ENCODE measurements around the gene PRKN. TPM values are rescaled to one million over a fixed set of nuclear protein-coding genes. Genes with fewer than 3 reads are reported as not detected.

Gene PRKN
- total RNA-seq, 1 experiment from 2014 or later = 0.34 TPM

- Mint-ChIP-seq H3K27ac (ENCODE audit: unreplicated experiment) (no peak overlapping the region), H3K9me3 (ENCODE audit: unreplicated experiment) (no peaks in the 10 kb centered on the region), H3K4me3 (ENCODE audit: unreplicated experiment) (no peak overlapping the region), H3K4me1 (ENCODE audit: low read depth, unreplicated experiment) (no peaks in the 10 kb centered on the region), H3K36me3 (ENCODE audit: insufficient read depth, unreplicated experiment) (no peaks in the 10 kb centered on the region), H3K27me3 (ENCODE audit: insufficient read depth, unreplicated experiment) (no peaks in the 10 kb centered on the region)
- Histone ChIP-seq H3K9me3 (no peaks in the 10 kb centered on the region), H3K36me3 (ENCODE audit: control insufficient read depth, insufficient read depth, low read length) (no peaks in the 10 kb centered on the region), H3K27me3 (replicated peaks; ENCODE audit: control insufficient read depth, insufficient read depth, low read length) (no peaks in the 10 kb centered on the region), H3K4me3 (ENCODE audit: low read depth, low read length) (no peak overlapping the region), H3K4me1 (no peaks in the 10 kb centered on the region)
- POLR2A ChIA-PET = no interaction called here
- CTCF ChIA-PET = no interaction called here
- no peak for DNase-seq
- TF ChIP-seq, protein P1, sequence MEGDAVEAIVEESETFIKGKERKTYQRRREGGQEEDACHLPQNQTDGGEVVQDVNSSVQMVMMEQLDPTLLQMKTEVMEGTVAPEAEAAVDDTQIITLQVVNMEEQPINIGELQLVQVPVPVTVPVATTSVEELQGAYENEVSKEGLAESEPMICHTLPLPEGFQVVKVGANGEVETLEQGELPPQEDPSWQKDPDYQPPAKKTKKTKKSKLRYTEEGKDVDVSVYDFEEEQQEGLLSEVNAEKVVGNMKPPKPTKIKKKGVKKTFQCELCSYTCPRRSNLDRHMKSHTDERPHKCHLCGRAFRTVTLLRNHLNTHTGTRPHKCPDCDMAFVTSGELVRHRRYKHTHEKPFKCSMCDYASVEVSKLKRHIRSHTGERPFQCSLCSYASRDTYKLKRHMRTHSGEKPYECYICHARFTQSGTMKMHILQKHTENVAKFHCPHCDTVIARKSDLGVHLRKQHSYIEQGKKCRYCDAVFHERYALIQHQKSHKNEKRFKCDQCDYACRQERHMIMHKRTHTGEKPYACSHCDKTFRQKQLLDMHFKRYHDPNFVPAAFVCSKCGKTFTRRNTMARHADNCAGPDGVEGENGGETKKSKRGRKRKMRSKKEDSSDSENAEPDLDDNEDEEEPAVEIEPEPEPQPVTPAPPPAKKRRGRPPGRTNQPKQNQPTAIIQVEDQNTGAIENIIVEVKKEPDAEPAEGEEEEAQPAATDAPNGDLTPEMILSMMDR (IDR thresholded peaks at IDR 0.05; ENCODE audit: insufficient read depth in 1 of 2, low read depth in 1 of 2, low read length in 1 of 2, severe bottlenecking in 1 of 2, unreplicated experiment in 1 of 2) = no peak
- intact Hi-C loops (cut with micrococcal nuclease; ENCODE audit: unreplicated experiment) = no loop called here
- no TSS peak for BruUV-seq (replicated peaks)
Measured at GRCh38 chr6:161917645-161918044, 809.9 kb downstream of the PRKN start.

- H3K36me3 Mint-ChIP-seq (ENCODE audit: insufficient read depth, unreplicated experiment) = no peaks in the 10 kb centered on the region
- no peaks in the 10 kb centered on the region for H3K4me1 Mint-ChIP-seq (ENCODE audit: low read depth, unreplicated experiment)
- DNase-seq = no peak
- Histone ChIP-seq H3K9me3 (no peaks in the 10 kb centered on the region), H3K4me3 (ENCODE audit: low read depth, low read length) (no peak overlapping the region), H3K4me1 (no peaks in the 10 kb centered on the region), H3K27me3 (replicated peaks; ENCODE audit: control insufficient read depth, insufficient read depth, low read length) (no peaks in the 10 kb centered on the region), H3K36me3 (ENCODE audit: control insufficient read depth, insufficient read depth, low read length) (no peaks in the 10 kb centered on the region)
- no TSS peak for BruUV-seq (replicated peaks)
- ChIA-PET POLR2A (no interaction called here), CTCF (no interaction called here)
- no peak overlapping the region for H3K4me3 Mint-ChIP-seq (ENCODE audit: unreplicated experiment)
- no peaks in the 10 kb centered on the region for H3K9me3 Mint-ChIP-seq (ENCODE audit: unreplicated experiment)
- TF ChIP-seq, protein P1 (IDR thresholded peaks at IDR 0.05; ENCODE audit: insufficient read depth in 1 of 2, low read depth in 1 of 2, low read length in 1 of 2, severe bottlenecking in 1 of 2, unreplicated experiment in 1 of 2) = no peak
- intact Hi-C loops (cut with micrococcal nuclease; ENCODE audit: unreplicated experiment) = no loop called here
- H3K27ac Mint-ChIP-seq (ENCODE audit: unreplicated experiment) = no peak overlapping the region
- no peaks in the 10 kb centered on the region for H3K27me3 Mint-ChIP-seq (ENCODE audit: insufficient read depth, unreplicated experiment)
Measured at GRCh38 chr6:161915456-161915964, 812.1 kb downstream of the PRKN start.

- TF ChIP-seq, protein P1 (IDR thresholded peaks at IDR 0.05; ENCODE audit: insufficient read depth in 1 of 2, low read depth in 1 of 2, low read length in 1 of 2, severe bottlenecking in 1 of 2, unreplicated experiment in 1 of 2) = no peak
- Histone ChIP-seq H3K9me3 (no peaks in the 10 kb centered on the region), H3K4me1 (no peaks in the 10 kb centered on the region), H3K4me3 (ENCODE audit: low read depth, low read length) (no peak overlapping the region), H3K27me3 (replicated peaks; ENCODE audit: control insufficient read depth, insufficient read depth, low read length) (no peaks in the 10 kb centered on the region), H3K36me3 (ENCODE audit: control insufficient read depth, insufficient read depth, low read length) (no peaks in the 10 kb centered on the region)
- intact Hi-C loops (cut with micrococcal nuclease; ENCODE audit: unreplicated experiment) = no loop called here
- H3K36me3 Mint-ChIP-seq (ENCODE audit: insufficient read depth, unreplicated experiment) = no peaks in the 10 kb centered on the region
- ChIA-PET CTCF (no interaction called here), POLR2A (no interaction called here)
- no peak overlapping the region for H3K27ac Mint-ChIP-seq (ENCODE audit: unreplicated experiment)
- BruUV-seq (replicated peaks) = no TSS peak
- no peaks in the 10 kb centered on the region for H3K4me1 Mint-ChIP-seq (ENCODE audit: low read depth, unreplicated experiment)
- DNase-seq = no peak
- H3K4me3 Mint-ChIP-seq (ENCODE audit: unreplicated experiment) = no peak overlapping the region
- H3K9me3 Mint-ChIP-seq (ENCODE audit: unreplicated experiment) = peaks cover 9% of the 10 kb centered on the region
- H3K27me3 Mint-ChIP-seq (ENCODE audit: insufficient read depth, unreplicated experiment) = peaks cover 8% of the 10 kb centered on the region
Measured at GRCh38 chr6:161908872-161909271, 818.7 kb downstream of the PRKN start.
